GM11168 (cell line): ENCODE results near the gene CDADC1.

Source experiments
- in situ Hi-C: fragments of 300-500 bp; cut with MboI; formaldehyde crosslinking; loops from one replicate; pipeline ENCODE4 v1.12.0; 2022; ENCODE audit warnings: low sequenced_read_pairs; ENCODE audit not compliant: unreplicated experiment

CDADC1 gene

GRCh38 chr13:49247643-49248621 is at the start of gene CDADC1:
Gene CDADC1, plus strand, starts transcription at chr13:49247925. Its CDS starts 113 bp downstream, at chr13:49248038.
- in situ Hi-C loops: no loop called here

GRCh38 chr13:49206641-49207040 is 41.1 kb upstream of the CDADC1 start:
- in situ Hi-C loops: no loop called here

- in situ Hi-C loops: no loop called here
These were observed 39.1 kb upstream of the CDADC1 start for GRCh38 chr13:49208619-49209018.

GRCh38 chr13:49210114-49210513 is 37.6 kb upstream of the CDADC1 start:
- in situ Hi-C loops: no loop called here

GRCh38 chr13:49210669-49211068 is 37.1 kb upstream of the CDADC1 start:
- in situ Hi-C loops: no loop called here

GRCh38 chr13:49213539-49213938 is 34.2 kb upstream of the CDADC1 start:
- in situ Hi-C loops: no loop called here

- in situ Hi-C loops: no loop called here
These were observed 33.5 kb upstream of the CDADC1 start for GRCh38 chr13:49213997-49214916.

GRCh38 chr13:49214917-49215376 is 32.8 kb upstream of the CDADC1 start:
- in situ Hi-C loops: no loop called here

GRCh38 chr13:49216334-49216733 is 31.4 kb upstream of the CDADC1 start:
- in situ Hi-C loops: no loop called here

GRCh38 chr13:49217962-49218492 is 29.7 kb upstream of the CDADC1 start:
- in situ Hi-C loops: no loop called here

GRCh38 chr13:49218493-49219051 is 29.2 kb upstream of the CDADC1 start:
- in situ Hi-C loops: no loop called here

GRCh38 chr13:49219647-49220035 is 28.1 kb upstream of the CDADC1 start:
- in situ Hi-C loops: no loop called here

GRCh38 chr13:49220036-49220855 is 27.5 kb upstream of the CDADC1 start, which contains the start of gene MLNR:
Gene MLNR, plus strand, starts transcription at chr13:49220338. Its CDS starts 0 bp downstream, at chr13:49220338.
- in situ Hi-C loops: no loop called here

GRCh38 chr13:49220856-49221589 is 26.7 kb upstream of the CDADC1 start:
- in situ Hi-C loops: no loop called here

- in situ Hi-C loops: no loop called here
These were observed 26.1 kb upstream of the CDADC1 start for GRCh38 chr13:49221590-49221965.

- in situ Hi-C loops: no loop called here
These were observed 22.3 kb upstream of the CDADC1 start for GRCh38 chr13:49225223-49226042.

GRCh38 chr13:49226613-49227012 is 21.1 kb upstream of the CDADC1 start:
- in situ Hi-C loops: no loop called here

- in situ Hi-C loops: no loop called here
These were observed 13.0 kb upstream of the CDADC1 start for GRCh38 chr13:49234741-49235140.
